Activated CD4-positive, alpha-beta memory T cell treated with anti-CD3 and anti-CD28 coated beads, Interleukin-2, amount 10 ng/mL, durations not matched to agents 7 days and 5 days (primary cell): ENCODE results near the gene SMAD6. TPM values are rescaled to one million over a fixed set of nuclear protein-coding genes. Genes with fewer than 3 reads are reported as not detected.

Source experiments
- CTCF ChIA-PET: fragments of 350-600 bp; sonication (Branson Sonifier 250); formaldehyde crosslinking; loops from one replicate; lab custom pipeline; 2021; ENCODE audit warnings: antibody characterized with exemption, inconsistent platforms; lab: Charles Lee
- POLR2A ChIA-PET: fragments of 350-600 bp; sonication (Branson Sonifier 250); formaldehyde crosslinking; loops from one replicate; lab custom pipeline; 2021; ENCODE audit warnings: antibody characterized with exemption; lab: Charles Lee
- DNase-seq: peaks from one replicate; pipeline ENCODE4 v3.0.0-alpha.2; 2020
- H3K27ac Mint-ChIP-seq: one replicate; pipeline ENCODE4 v1.8.0; 2021; ENCODE audit warnings: mild to moderate bottlenecking, mixed read lengths
- H3K27me3 Mint-ChIP-seq: one replicate; pipeline ENCODE4 v1.8.0; 2021; ENCODE audit warnings: mixed read lengths
- H3K36me3 Mint-ChIP-seq: one replicate; pipeline ENCODE4 v1.8.0; 2021; ENCODE audit warnings: low read depth, mixed read lengths
- H3K4me1 Mint-ChIP-seq: one replicate; pipeline ENCODE4 v1.8.0; 2021; ENCODE audit warnings: mixed read lengths
- H3K4me3 Mint-ChIP-seq: one replicate; pipeline ENCODE4 v1.8.0; 2021; ENCODE audit warnings: mild to moderate bottlenecking, mixed read lengths
- H3K9me3 Mint-ChIP-seq: one replicate; pipeline ENCODE4 v1.8.0; 2021; ENCODE audit warnings: mixed read lengths
- total RNA-seq, 2 experiments: library from RNA; stranded (reverse); gene quantifications; one replicate each; pipeline ENCODE4 v1.2.3, GENCODE V29; 2021

SMAD6 gene
- total RNA-seq, 2 experiments from 2014 or later, result 0.53 to 0.58 TPM

DNA sequence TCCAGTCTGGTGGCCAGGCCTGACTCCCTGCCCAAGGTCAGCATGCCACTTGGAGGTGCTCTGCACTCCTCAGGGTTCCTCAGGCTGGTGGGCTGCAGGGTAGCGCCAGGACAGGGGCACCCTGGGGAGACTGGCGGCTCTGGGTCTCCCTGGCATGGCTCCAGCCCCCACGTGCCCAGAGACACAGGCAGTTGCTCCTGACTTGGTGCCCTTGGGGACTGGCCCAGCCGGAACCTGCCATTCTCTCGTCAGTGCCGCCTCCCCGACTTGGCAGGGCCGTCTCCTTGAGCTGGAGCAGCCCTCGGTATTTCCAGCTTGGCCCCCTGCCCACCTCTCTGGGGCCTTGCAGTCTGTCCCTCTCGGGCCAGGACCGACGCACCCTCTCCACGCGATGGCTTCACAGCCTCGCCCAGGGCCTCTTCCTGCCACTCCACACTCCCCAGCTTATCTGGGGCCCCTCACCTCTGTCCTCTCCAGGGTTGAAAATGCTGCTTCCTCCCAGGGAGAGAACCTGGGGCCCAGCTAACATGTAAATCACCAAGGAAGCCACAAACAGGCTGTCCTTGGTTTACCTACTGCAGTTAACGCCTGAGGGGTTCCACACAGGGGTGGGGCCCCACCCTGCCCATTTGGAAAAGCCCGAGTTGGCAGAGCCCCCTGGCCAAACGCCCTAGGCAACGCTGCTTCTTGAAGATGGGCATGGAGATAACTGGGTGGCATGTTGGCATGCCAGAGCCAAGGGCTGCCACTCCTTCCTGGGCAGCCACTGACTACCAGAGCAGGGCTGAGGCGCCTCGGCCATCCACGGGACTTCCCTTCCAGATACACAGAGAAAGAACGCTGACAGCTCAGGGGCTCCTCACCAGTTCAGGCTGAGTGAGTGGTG, 61.4 kb downstream of the SMAD6 start:
- Mint-ChIP-seq H3K27ac (no peak overlapping the region), H3K36me3 (no peaks in the 10 kb centered on the region), H3K4me1 (peaks cover 4% of the 10 kb centered on the region), H3K27me3 (peaks cover 57% of the 10 kb centered on the region), H3K4me3 (no peak overlapping the region), H3K9me3 (no peaks in the 10 kb centered on the region)
- DNase-seq, result no peak
- CTCF ChIA-PET, result no interaction called here
- POLR2A ChIA-PET, result no interaction called here

GRCh38 chr15:66764072-66764786, 62.2 kb downstream of the SMAD6 start:
- CTCF ChIA-PET, result no interaction called here
- Mint-ChIP-seq H3K9me3 (no peaks in the 10 kb centered on the region), H3K4me1 (peaks cover 4% of the 10 kb centered on the region), H3K4me3 (no peak overlapping the region), H3K36me3 (no peaks in the 10 kb centered on the region), H3K27ac (no peak overlapping the region), H3K27me3 (peaks cover 57% of the 10 kb centered on the region)
- POLR2A ChIA-PET, result no interaction called here
- no peak for DNase-seq

- POLR2A ChIA-PET, result interaction anchor here (1.0 kb wide), 1 partner anchor 45 kb away, joined by 3 read pairs; no protein-coding TSS in a partner anchor
- Mint-ChIP-seq H3K27ac (no peak overlapping the region), H3K36me3 (no peaks in the 10 kb centered on the region), H3K4me3 (no peak overlapping the region), H3K27me3 (peaks cover 53% of the 10 kb centered on the region), H3K4me1 (peaks cover 4% of the 10 kb centered on the region), H3K9me3 (no peaks in the 10 kb centered on the region)
- DNase-seq, result no peak
- CTCF ChIA-PET, result no interaction called here
Measured at GRCh38 chr15:66765478-66766281, 63.6 kb downstream of the SMAD6 start.

- no peak overlapping the region for H3K27ac Mint-ChIP-seq
- peaks cover 4% of the 10 kb centered on the region for H3K4me1 Mint-ChIP-seq
- CTCF ChIA-PET, result no interaction called here
- DNase-seq, result no peak
- H3K27me3 Mint-ChIP-seq, result peaks cover 51% of the 10 kb centered on the region
- no peaks in the 10 kb centered on the region for H3K9me3 Mint-ChIP-seq
- H3K36me3 Mint-ChIP-seq, result no peaks in the 10 kb centered on the region
- no peak overlapping the region for H3K4me3 Mint-ChIP-seq
- POLR2A ChIA-PET, result interaction anchor here (1.0 kb wide), 1 partner anchor 46 kb away, joined by 3 read pairs; no protein-coding TSS in a partner anchor
Measured at GRCh38 chr15:66766282-66767230, 64.5 kb downstream of the SMAD6 start.

DNA sequence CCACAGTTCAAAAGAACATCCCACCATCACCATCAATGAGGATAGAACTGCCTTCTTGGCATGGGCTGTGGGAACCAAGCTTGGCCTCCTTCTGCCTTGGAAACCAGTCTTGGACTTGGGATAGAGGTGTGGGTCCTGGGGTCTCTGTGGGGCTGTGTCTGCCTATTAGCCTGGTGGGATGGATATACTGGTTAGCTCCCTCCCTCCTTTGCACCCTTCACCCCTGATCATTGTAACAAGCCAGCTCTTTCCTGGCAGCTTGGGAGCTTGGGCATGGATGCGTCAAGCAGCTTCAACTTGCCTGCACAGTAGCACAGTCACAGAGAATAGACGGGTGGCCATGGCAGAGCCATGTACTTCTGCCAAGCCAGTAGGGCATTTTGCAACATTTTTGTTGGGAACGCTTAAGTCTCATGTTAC, 65.2 kb downstream of the SMAD6 start:
- Mint-ChIP-seq H3K4me1 (peaks cover 4% of the 10 kb centered on the region), H3K9me3 (no peaks in the 10 kb centered on the region), H3K27ac (no peak overlapping the region), H3K27me3 (peaks cover 44% of the 10 kb centered on the region), H3K4me3 (no peak overlapping the region), H3K36me3 (no peaks in the 10 kb centered on the region)
- ChIA-PET CTCF (no interaction called here), POLR2A (no interaction called here)
- no peak for DNase-seq

DNA sequence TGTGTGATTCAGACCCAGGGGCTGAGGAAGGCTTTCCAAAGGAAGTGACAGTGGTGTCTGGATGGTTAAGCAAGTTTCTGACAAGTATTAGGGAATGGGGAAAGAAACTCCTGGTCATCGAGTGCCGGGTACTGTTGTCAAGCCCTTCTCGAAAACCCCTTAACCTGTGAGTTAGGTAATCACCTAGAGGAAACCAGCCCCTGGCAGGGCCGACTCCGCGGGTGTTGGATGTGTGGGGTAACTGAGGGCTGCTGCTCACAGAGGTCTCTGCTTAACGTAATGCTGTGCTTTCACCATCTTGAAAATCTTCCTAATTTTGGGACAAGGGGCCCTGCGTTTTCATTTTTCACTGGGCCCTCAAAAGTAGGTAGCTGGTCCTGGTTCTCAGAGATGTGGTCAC, 67.0 kb downstream of the SMAD6 start:
- H3K27ac Mint-ChIP-seq, result no peak overlapping the region
- no peak for DNase-seq

DNA sequence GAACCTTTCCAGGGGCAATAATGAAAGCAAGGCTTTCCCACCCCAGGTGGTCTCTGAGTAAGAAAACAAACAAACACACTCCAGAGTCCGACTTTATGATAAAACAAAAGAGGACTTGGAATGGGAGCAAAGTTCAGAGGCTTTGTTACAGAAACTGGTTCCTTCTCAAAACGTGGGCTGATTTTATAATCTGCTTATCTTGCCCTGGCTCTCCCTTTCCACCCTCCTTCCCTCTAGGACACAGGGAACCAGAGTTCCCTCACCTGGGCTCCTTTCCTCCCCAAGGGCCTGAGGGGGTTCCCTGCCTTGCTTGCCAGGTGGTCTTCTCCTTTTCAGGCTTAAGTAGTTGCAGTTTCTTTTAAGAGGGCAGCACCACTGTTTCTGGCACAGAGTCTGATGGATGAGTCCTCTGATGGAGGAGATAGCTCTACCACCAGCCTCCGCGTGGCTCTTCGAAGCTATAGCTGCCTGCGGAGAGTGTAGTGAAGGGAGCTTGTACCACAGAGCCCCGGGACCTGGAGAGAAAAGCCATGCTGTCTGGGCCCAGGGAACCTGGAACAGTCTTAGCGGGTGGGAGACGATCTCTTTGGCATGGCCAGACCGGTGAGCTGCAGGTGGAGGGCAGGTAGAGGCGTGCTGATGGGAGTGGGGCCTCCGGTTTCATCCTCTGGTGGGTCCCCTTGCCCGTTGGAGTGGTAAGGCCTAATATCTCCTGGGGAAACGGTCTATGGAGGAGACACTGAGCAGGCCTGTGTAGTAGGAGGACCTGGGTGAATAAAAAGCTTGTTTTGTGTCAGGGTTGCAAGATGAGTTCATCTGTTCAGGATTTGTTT, 68.7 kb downstream of the SMAD6 start:
- Mint-ChIP-seq H3K4me1 (peaks cover under 1% of the 10 kb centered on the region), H3K36me3 (no peaks in the 10 kb centered on the region), H3K27me3 (peaks cover 19% of the 10 kb centered on the region), H3K9me3 (no peaks in the 10 kb centered on the region), H3K4me3 (no peak overlapping the region), H3K27ac (no peak overlapping the region)
- ChIA-PET POLR2A (no interaction called here), CTCF (no interaction called here)
- no peak for DNase-seq

More for the DNA sequence above, 67.0 kb downstream of the SMAD6 start:
- H3K4me1 Mint-ChIP-seq, result peaks cover 4% of the 10 kb centered on the region
- H3K36me3 Mint-ChIP-seq, result no peaks in the 10 kb centered on the region
- ChIA-PET POLR2A (no interaction called here), CTCF (interaction anchor here (1.1 kb wide), 1 partner anchor 150 kb away, joined by 3 read pairs; no protein-coding TSS in a partner anchor)
- no peak overlapping the region for H3K4me3 Mint-ChIP-seq
- H3K27me3 Mint-ChIP-seq, result peaks cover 32% of the 10 kb centered on the region
- H3K9me3 Mint-ChIP-seq, result no peaks in the 10 kb centered on the region

DNA sequence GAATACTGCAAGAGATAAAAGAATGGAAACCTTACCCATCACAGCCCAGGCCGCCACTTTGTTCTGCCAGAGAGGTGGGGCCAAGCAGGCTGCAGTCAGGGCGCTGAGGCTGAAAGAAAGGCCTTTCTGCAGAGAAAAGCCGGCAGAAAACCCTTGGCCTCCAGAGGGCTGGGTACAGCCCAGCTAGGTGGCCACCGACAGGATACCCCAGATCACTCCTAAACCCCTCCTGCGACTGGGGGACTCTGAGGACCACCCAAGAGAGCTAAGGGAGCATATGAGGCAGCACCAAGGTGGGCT, 69.3 kb downstream of the SMAD6 start:
- H3K9me3 Mint-ChIP-seq, result no peaks in the 10 kb centered on the region
- no peaks in the 10 kb centered on the region for H3K36me3 Mint-ChIP-seq
- CTCF ChIA-PET, result no interaction called here
- H3K27ac Mint-ChIP-seq, result no peak overlapping the region
- DNase-seq, result no peak
- H3K4me3 Mint-ChIP-seq, result no peak overlapping the region
- POLR2A ChIA-PET, result no interaction called here
- H3K4me1 Mint-ChIP-seq, result no peaks in the 10 kb centered on the region
- H3K27me3 Mint-ChIP-seq, result peaks cover 13% of the 10 kb centered on the region

- Mint-ChIP-seq H3K4me1 (no peaks in the 10 kb centered on the region), H3K36me3 (no peaks in the 10 kb centered on the region), H3K4me3 (no peak overlapping the region), H3K27ac (no peak overlapping the region), H3K27me3 (peaks cover 2% of the 10 kb centered on the region), H3K9me3 (no peaks in the 10 kb centered on the region)
- ChIA-PET CTCF (interaction anchor here (0.9 to 2.4 kb wide), 3 partner anchors 79 to 154 kb away, joined by 3 to 13 read pairs (median 3); no protein-coding TSS in a partner anchor), POLR2A (no interaction called here)
- no peak for DNase-seq
Measured at GRCh38 chr15:66772604-66773128, 70.6 kb downstream of the SMAD6 start.

DNA sequence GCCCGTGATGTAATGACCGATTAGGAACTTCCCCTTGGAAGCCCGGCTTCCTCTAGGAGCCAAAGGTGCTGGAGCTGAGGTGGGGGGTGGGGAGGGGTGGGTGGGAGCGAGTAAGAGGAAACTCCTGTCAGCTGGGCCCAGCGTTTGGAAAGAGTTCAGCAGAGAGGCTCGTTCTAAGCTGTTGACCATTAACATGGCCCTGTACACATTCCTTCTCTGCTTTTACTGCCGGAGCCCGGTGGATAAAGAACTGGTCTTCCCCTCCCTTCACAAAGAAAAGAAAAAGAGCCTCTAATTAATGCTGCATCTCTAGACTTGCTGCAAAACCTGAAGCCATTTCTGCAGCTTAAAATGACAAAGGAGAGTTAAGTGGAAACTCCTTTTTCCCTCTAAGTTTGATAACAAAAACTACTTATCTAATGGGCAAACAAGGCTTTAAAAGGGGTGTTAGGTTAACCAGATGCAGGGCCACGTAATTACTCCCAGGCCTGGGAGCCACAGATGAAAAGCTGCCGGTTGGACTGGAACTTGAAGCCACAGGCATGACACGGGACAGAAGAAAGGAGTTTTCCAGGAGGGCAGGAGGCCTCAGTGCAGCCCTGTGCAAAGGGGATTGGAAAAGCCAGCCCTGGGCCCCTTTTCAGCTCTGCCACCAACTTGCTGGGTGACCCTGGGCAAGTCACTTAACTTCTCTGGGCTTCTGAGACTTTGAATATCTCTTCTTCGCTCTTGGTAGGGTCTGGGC, 71.3 kb downstream of the SMAD6 start:
- no peaks in the 10 kb centered on the region for H3K9me3 Mint-ChIP-seq
- ChIA-PET POLR2A (no interaction called here), CTCF (interaction anchor here (0.9 to 2.4 kb wide), 2 partner anchors 155 to 171 kb away, joined by 4 to 13 read pairs; no protein-coding TSS in a partner anchor)
- DNase-seq, result no peak
- no peaks in the 10 kb centered on the region for H3K36me3 Mint-ChIP-seq
- H3K27me3 Mint-ChIP-seq, result peaks cover 1% of the 10 kb centered on the region
- H3K27ac Mint-ChIP-seq, result no peak overlapping the region
- no peak overlapping the region for H3K4me3 Mint-ChIP-seq
- H3K4me1 Mint-ChIP-seq, result no peaks in the 10 kb centered on the region
